Astrocyte (in vitro differentiated cells and primary cell): ENCODE results near the gene GABARAPL2. TPM values are rescaled to one million over a fixed set of nuclear protein-coding genes. Genes with fewer than 3 reads are reported as not detected.

ENCODE experiments used
- DNase-seq: peaks from one replicate; pipeline ENCODE4 v3.0.0-alpha.2; 2010; ENCODE audit warnings: low read depth
- FAIRE-seq: peaks from 2 replicates; lab custom pipeline; 2011; peaks lifted over from hg19 to GRCh38; lab: Jason Lieb, UNC
- H2AFZ ChIP-seq: 2 replicates; pipeline ENCODE4 v1.6.0; 2012; ENCODE audit warnings: low read depth, low read length, inconsistent platforms
- H3K27ac ChIP-seq: 2 replicates; pipeline ENCODE4 v1.5.1; 2011; ENCODE audit warnings: low read depth, low read length, inconsistent platforms
- H3K27me3 ChIP-seq: 2 replicates; pipeline ENCODE4 v1.6.0; 2011; ENCODE audit warnings: low read length, inconsistent platforms; ENCODE audit not compliant: insufficient read depth
- H3K36me3 ChIP-seq: 2 replicates; pipeline ENCODE4 v1.5.1; 2011; ENCODE audit warnings: low read length, inconsistent platforms; ENCODE audit not compliant: insufficient read depth
- H3K4me1 ChIP-seq: 2 replicates; pipeline ENCODE4 v1.5.1; 2011; ENCODE audit warnings: low read length, inconsistent platforms; ENCODE audit not compliant: insufficient read depth
- H3K4me2 ChIP-seq: 2 replicates; pipeline ENCODE4 v1.6.0; 2012; ENCODE audit warnings: low read length, inconsistent platforms
- H3K4me3 ChIP-seq: 2 replicates; pipeline ENCODE4 v1.5.1; 2011; ENCODE audit warnings: low read depth, mild to moderate bottlenecking, low read length, inconsistent platforms; ENCODE audit not compliant: insufficient read depth
- H3K79me2 ChIP-seq: 2 replicates; pipeline ENCODE4 v1.6.0; 2012; ENCODE audit warnings: mild to moderate bottlenecking, low read length, inconsistent platforms; ENCODE audit not compliant: insufficient read depth
- H3K9ac ChIP-seq: 2 replicates; pipeline ENCODE4 v1.6.0; 2012; ENCODE audit warnings: mild to moderate bottlenecking, low read length, inconsistent platforms
- H3K9me3 ChIP-seq: 2 replicates; pipeline ENCODE4 v1.5.1; 2012; ENCODE audit warnings: low read depth, mild to moderate bottlenecking, low read length, inconsistent platforms; ENCODE audit not compliant: insufficient read depth
- H4K20me1 ChIP-seq: 2 replicates; pipeline ENCODE4 v1.6.0; 2012; ENCODE audit warnings: low read length, inconsistent platforms; ENCODE audit not compliant: insufficient read depth
- H3K27ac Mint-ChIP-seq: one replicate; pipeline ENCODE4 v1.8.0; 2021; ENCODE audit warnings: mild to moderate bottlenecking, mixed read lengths; ENCODE audit not compliant: unreplicated experiment
- H3K27me3 Mint-ChIP-seq: one replicate; pipeline ENCODE4 v1.8.0; 2021; ENCODE audit warnings: low read depth, mixed read lengths; ENCODE audit not compliant: unreplicated experiment
- H3K36me3 Mint-ChIP-seq: one replicate; pipeline ENCODE4 v1.8.0; 2021; ENCODE audit warnings: low read depth, mixed read lengths; ENCODE audit not compliant: unreplicated experiment
- H3K4me1 Mint-ChIP-seq: one replicate; pipeline ENCODE4 v1.8.0; 2021; ENCODE audit warnings: low read depth, mixed read lengths; ENCODE audit not compliant: unreplicated experiment
- H3K4me3 Mint-ChIP-seq: one replicate; pipeline ENCODE4 v1.8.0; 2021; ENCODE audit warnings: mild to moderate bottlenecking, moderate library complexity, mixed read lengths; ENCODE audit not compliant: unreplicated experiment
- H3K9me3 Mint-ChIP-seq: one replicate; pipeline ENCODE4 v1.8.0; 2021; ENCODE audit warnings: mild to moderate bottlenecking, mixed read lengths; ENCODE audit not compliant: unreplicated experiment
- EZH2 ChIP-seq: IDR thresholded peaks from 2 replicates; pipeline ENCODE4 v1.6.1; 2012; ENCODE audit warnings: mild to moderate bottlenecking, low read length, inconsistent platforms; ENCODE audit not compliant: insufficient read depth
- total RNA-seq: library from RNA; stranded (reverse); gene quantifications from 2 replicates; pipeline ENCODE4 v1.2.1, GENCODE V29; 2021
- TF ChIP-seq, protein P1 (sequence below): IDR thresholded peaks from 2 replicates; pipeline ENCODE4 v1.5.1; 2011; ENCODE audit warnings: low read depth, mild to moderate bottlenecking, inconsistent platforms, low read length, moderate library complexity; ENCODE audit not compliant: insufficient read depth

The GABARAPL2 gene
- total RNA-seq, 1 donor from 2014 or later: 108 TPM

DNA sequence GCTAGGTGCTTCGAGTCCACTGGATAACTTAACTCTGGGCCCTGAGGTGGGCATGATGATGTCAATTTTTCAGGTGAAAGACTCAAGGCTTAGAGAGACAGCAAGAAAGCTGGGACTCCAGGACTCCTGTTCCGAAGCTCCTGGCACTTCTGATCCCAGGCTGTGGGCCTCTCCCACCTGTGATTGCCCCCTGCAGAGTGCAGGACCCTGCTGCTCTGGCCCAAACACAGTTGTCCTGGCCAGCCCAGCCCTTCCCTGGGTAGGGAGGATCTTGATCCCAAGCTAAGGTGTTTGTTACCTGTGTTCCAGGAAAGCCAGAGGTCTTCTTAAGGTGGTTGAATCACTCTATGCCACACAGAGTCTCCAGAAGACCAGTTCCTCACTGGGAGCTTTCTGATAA, 33.4 kb upstream of the GABARAPL2 start:
- H3K4me3 ChIP-seq: no peak overlapping the region
- TF ChIP-seq, protein P1, sequence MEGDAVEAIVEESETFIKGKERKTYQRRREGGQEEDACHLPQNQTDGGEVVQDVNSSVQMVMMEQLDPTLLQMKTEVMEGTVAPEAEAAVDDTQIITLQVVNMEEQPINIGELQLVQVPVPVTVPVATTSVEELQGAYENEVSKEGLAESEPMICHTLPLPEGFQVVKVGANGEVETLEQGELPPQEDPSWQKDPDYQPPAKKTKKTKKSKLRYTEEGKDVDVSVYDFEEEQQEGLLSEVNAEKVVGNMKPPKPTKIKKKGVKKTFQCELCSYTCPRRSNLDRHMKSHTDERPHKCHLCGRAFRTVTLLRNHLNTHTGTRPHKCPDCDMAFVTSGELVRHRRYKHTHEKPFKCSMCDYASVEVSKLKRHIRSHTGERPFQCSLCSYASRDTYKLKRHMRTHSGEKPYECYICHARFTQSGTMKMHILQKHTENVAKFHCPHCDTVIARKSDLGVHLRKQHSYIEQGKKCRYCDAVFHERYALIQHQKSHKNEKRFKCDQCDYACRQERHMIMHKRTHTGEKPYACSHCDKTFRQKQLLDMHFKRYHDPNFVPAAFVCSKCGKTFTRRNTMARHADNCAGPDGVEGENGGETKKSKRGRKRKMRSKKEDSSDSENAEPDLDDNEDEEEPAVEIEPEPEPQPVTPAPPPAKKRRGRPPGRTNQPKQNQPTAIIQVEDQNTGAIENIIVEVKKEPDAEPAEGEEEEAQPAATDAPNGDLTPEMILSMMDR: no peak
- TF ChIP-seq EZH2: no peak
- no peak for DNase-seq
- H3K4me2 ChIP-seq: no peak overlapping the region
- Mint-ChIP-seq H3K4me1 (no peaks in the 10 kb centered on the region), H3K4me3 (no peak overlapping the region), H3K27me3 (peaks cover 20% of the 10 kb centered on the region), H3K9me3 (no peaks in the 10 kb centered on the region), H3K27ac (no peak overlapping the region), H3K36me3 (peaks cover 3% of the 10 kb centered on the region)
- no peaks in the 10 kb centered on the region for H3K27me3 ChIP-seq
- H3K9ac ChIP-seq: no peak overlapping the region
- no peaks in the 10 kb centered on the region for H3K36me3 ChIP-seq
- no peaks in the 10 kb centered on the region for H3K4me1 ChIP-seq
- no peak overlapping the region for H3K27ac ChIP-seq
- H3K79me2 ChIP-seq: no peaks in the 10 kb centered on the region
- H4K20me1 ChIP-seq: no peaks in the 10 kb centered on the region
- no peaks in the 10 kb centered on the region for H3K9me3 ChIP-seq
- no peak for FAIRE-seq
- H2AFZ ChIP-seq: no peak overlapping the region

DNA sequence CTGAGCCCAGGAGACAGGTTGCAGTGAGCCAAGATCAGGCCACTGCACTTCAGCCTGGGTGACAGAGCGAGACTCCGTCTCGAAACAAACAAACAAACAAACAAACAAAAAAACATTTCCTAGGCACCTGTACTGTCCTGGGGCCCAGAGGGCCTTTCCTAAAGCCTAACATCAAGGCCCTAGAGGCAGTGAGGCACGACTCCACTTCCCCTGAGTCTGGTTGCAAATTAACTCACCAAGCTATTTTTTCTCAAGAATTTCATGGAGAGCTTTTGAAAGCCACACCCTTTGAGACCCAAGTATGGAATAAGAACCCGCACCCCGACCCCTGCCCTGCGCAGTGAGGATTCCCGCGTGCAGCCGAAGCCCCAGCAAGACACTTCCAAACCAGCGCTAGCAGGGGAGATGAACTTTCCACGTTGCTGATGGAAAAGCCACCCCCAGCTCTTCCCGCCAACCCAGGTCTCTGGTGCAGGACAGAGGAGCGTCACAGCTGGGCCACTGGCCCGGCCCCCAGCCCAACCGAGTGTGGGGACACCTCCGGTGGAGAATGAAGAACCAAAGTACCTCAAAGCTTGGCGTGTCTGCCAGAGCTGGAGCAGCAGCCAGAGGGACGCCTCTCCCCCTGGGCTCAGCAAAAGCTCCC, 31.5 kb upstream of the GABARAPL2 start:
- no peaks in the 10 kb centered on the region for H3K9me3 ChIP-seq
- TF ChIP-seq EZH2: no peak
- TF ChIP-seq, protein P1: no peak
- Mint-ChIP-seq H3K4me3 (no peak overlapping the region), H3K27me3 (peaks cover 20% of the 10 kb centered on the region), H3K9me3 (no peaks in the 10 kb centered on the region), H3K27ac (no peak overlapping the region), H3K36me3 (peaks cover 3% of the 10 kb centered on the region), H3K4me1 (no peaks in the 10 kb centered on the region)
- no peaks in the 10 kb centered on the region for H4K20me1 ChIP-seq
- DNase-seq (no peak), FAIRE-seq (no peak)
- no peaks in the 10 kb centered on the region for H3K79me2 ChIP-seq
- H3K4me3 ChIP-seq: no peak overlapping the region
- no peaks in the 10 kb centered on the region for H3K27me3 ChIP-seq
- H3K4me1 ChIP-seq: no peaks in the 10 kb centered on the region
- no peak overlapping the region for H3K4me2 ChIP-seq
- no peak overlapping the region for H3K9ac ChIP-seq
- no peak overlapping the region for H2AFZ ChIP-seq
- H3K36me3 ChIP-seq: no peaks in the 10 kb centered on the region
- H3K27ac ChIP-seq: no peak overlapping the region

- Mint-ChIP-seq H3K27ac (no peak overlapping the region), H3K36me3 (peaks cover 4% of the 10 kb centered on the region), H3K4me3 (no peak overlapping the region), H3K4me1 (no peaks in the 10 kb centered on the region), H3K9me3 (no peaks in the 10 kb centered on the region), H3K27me3 (peaks cover 20% of the 10 kb centered on the region)
- H3K36me3 ChIP-seq: no peaks in the 10 kb centered on the region
- H2AFZ ChIP-seq: no peak overlapping the region
- H3K27ac ChIP-seq: no peak overlapping the region
- no peaks in the 10 kb centered on the region for H3K9me3 ChIP-seq
- no peaks in the 10 kb centered on the region for H3K79me2 ChIP-seq
- no peak overlapping the region for H3K4me3 ChIP-seq
- TF ChIP-seq, protein P1: no peak
- no peak for TF ChIP-seq EZH2
- no peaks in the 10 kb centered on the region for H3K27me3 ChIP-seq
- no peak for DNase-seq
- H3K4me1 ChIP-seq: no peaks in the 10 kb centered on the region
- H4K20me1 ChIP-seq: no peaks in the 10 kb centered on the region
- FAIRE-seq: no peak
- H3K4me2 ChIP-seq: no peak overlapping the region
- H3K9ac ChIP-seq: no peak overlapping the region
Observed at GRCh38 chr16:75535211-75535843, 30.9 kb upstream of the GABARAPL2 start.
